Caco-2 (cell line): ENCODE data around the gene COX7A2. TPM values are rescaled to one million over a fixed set of nuclear protein-coding genes. Genes with fewer than 3 reads are reported as not detected.

Experiments used
- BruUV-seq: library from RNA; stranded (reverse); fragments of 400-500 nt; replicated peaks from 2 replicates; lab custom pipeline; 2021; lab: Mats Ljungman, UMichigan
- CTCF ChIA-PET: fragments of 300-600 bp; sonication (Branson Sonifier 250); formaldehyde crosslinking; loops from one replicate; lab custom pipeline; 2022; ENCODE audit warnings: antibody characterized with exemption; lab: Charles Lee
- POLR2A ChIA-PET: fragments of 300-600 bp; sonication (Branson Sonifier 250); formaldehyde crosslinking; loops from one replicate; lab custom pipeline; 2022; ENCODE audit warnings: antibody characterized with exemption; lab: Charles Lee
- DNase-seq, 2 experiments: peaks; one replicate each; pipeline versions ENCODE4 v3.0.0 to v3.0.0-alpha.2; 2020 to 2022
- H3K27me3 ChIP-seq: replicated peaks from 2 replicates; pipeline ENCODE4 v1.6.0; 2011; ENCODE audit warnings: low read length; ENCODE audit not compliant: control insufficient read depth, insufficient read depth
- H3K36me3 ChIP-seq: 2 replicates; pipeline ENCODE4 v1.5.1; 2011; ENCODE audit warnings: low read length; ENCODE audit not compliant: control insufficient read depth, insufficient read depth
- H3K4me1 ChIP-seq: fragments of 250-450 bp; sonication (Bioruptor Pico); 2 replicates; pipeline ENCODE4 v1.5.1; 2020; ENCODE audit warnings: mild to moderate bottlenecking
- H3K4me3 ChIP-seq: 2 replicates; pipeline ENCODE4 v1.5.1; 2011; ENCODE audit warnings: low read depth, mild to moderate bottlenecking, control low read depth, low read length
- H3K9me3 ChIP-seq: fragments of 250-450 bp; sonication (Bioruptor Pico); 2 replicates; pipeline ENCODE4 v1.5.1; 2020; ENCODE audit warnings: mild to moderate bottlenecking, moderate library complexity
- H3K27ac Mint-ChIP-seq: one replicate; pipeline ENCODE4 v1.8.0; 2022; ENCODE audit warnings: mixed read lengths; ENCODE audit not compliant: unreplicated experiment
- H3K27me3 Mint-ChIP-seq: one replicate; pipeline ENCODE4 v1.8.0; 2022; ENCODE audit warnings: mixed read lengths; ENCODE audit not compliant: insufficient read depth, unreplicated experiment
- H3K36me3 Mint-ChIP-seq: one replicate; pipeline ENCODE4 v1.8.0; 2022; ENCODE audit warnings: mild to moderate bottlenecking, mixed read lengths; ENCODE audit not compliant: insufficient read depth, unreplicated experiment
- H3K4me1 Mint-ChIP-seq: one replicate; pipeline ENCODE4 v1.8.0; 2022; ENCODE audit warnings: low read depth, mixed read lengths; ENCODE audit not compliant: unreplicated experiment
- H3K4me3 Mint-ChIP-seq: one replicate; pipeline ENCODE4 v1.8.0; 2022; ENCODE audit warnings: mild to moderate bottlenecking, moderate library complexity, mixed read lengths; ENCODE audit not compliant: unreplicated experiment
- H3K9me3 Mint-ChIP-seq: one replicate; pipeline ENCODE4 v1.8.0; 2022; ENCODE audit warnings: mixed read lengths; ENCODE audit not compliant: unreplicated experiment
- intact Hi-C: fragments of 100-400 bp; cut with micrococcal nuclease; formaldehyde crosslinking; loops from one replicate; pipeline ENCODE4 v1.10.0; 2022; ENCODE audit not compliant: unreplicated experiment
- total RNA-seq: library from RNA; stranded (reverse); gene quantifications from 2 replicates; pipeline ENCODE4 v1.2.3, GENCODE V29; 2022
- TF ChIP-seq, protein P1 (sequence below), 2 experiments: fragments of 200-600 bp in 1 of 2; IDR thresholded peaks; 1 replicate in 1 of 2; 2 replicates in 1 of 2; pipeline versions ENCODE4 v1.5.1 to v1.8.0; 2011 to 2022; ENCODE audit warnings: antibody characterized with exemption in 1 of 2, control low read depth in 1 of 2, inconsistent platforms in 1 of 2, low read depth in 1 of 2, low read length in 1 of 2, mild to moderate bottlenecking in 1 of 2, moderate library complexity in 1 of 2; ENCODE audit not compliant: insufficient read depth in 1 of 2, severe bottlenecking in 1 of 2, unreplicated experiment in 1 of 2

Gene COX7A2
- total RNA-seq, 1 experiment from 2014 or later: 381 TPM

DNA sequence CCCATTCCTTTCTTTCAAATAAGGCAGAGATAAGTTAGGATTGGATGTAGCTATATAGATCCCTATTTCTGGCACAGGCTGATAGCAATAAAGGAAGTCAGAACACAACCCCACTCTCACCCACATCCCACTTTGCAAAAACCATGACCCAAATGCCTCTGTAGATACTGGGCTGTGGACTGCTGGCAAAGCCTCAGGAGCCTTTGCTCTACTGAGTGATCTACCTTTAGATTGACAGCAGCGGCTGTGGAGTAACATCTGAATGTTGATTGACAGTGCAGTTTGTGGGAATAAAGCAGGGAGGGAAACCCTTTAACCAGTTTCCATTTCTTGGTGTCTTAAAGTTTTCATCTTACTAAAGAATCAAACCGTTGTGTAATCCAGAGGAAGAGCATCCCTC lies 47.7 kb upstream of the COX7A2 start:
- H3K36me3 ChIP-seq: no peaks in the 10 kb centered on the region
- ChIA-PET CTCF (no interaction called here), POLR2A (no interaction called here)
- no peaks in the 10 kb centered on the region; the same call in 1 of the 2 replicates for H3K4me1 ChIP-seq
- H3K27ac Mint-ChIP-seq: no peak overlapping the region
- H3K9me3 Mint-ChIP-seq: no peaks in the 10 kb centered on the region
- H3K27me3 ChIP-seq: no peaks in the 10 kb centered on the region
- TF ChIP-seq, protein P1, sequence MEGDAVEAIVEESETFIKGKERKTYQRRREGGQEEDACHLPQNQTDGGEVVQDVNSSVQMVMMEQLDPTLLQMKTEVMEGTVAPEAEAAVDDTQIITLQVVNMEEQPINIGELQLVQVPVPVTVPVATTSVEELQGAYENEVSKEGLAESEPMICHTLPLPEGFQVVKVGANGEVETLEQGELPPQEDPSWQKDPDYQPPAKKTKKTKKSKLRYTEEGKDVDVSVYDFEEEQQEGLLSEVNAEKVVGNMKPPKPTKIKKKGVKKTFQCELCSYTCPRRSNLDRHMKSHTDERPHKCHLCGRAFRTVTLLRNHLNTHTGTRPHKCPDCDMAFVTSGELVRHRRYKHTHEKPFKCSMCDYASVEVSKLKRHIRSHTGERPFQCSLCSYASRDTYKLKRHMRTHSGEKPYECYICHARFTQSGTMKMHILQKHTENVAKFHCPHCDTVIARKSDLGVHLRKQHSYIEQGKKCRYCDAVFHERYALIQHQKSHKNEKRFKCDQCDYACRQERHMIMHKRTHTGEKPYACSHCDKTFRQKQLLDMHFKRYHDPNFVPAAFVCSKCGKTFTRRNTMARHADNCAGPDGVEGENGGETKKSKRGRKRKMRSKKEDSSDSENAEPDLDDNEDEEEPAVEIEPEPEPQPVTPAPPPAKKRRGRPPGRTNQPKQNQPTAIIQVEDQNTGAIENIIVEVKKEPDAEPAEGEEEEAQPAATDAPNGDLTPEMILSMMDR (IDR thresholded peaks at IDR 0.05; ENCODE audit: insufficient read depth in 1 of 2, low read depth in 1 of 2, low read length in 1 of 2, severe bottlenecking in 1 of 2, unreplicated experiment in 1 of 2): no peak
- intact Hi-C loops: no loop called here
- no peaks in the 10 kb centered on the region for H3K4me1 Mint-ChIP-seq
- H3K27me3 Mint-ChIP-seq: peaks cover 3% of the 10 kb centered on the region
- no TSS peak for BruUV-seq
- DNase-seq: no peak
- H3K36me3 Mint-ChIP-seq: no peaks in the 10 kb centered on the region
- H3K4me3 Mint-ChIP-seq: no peak overlapping the region
- H3K9me3 ChIP-seq: no peaks in the 10 kb centered on the region
- H3K4me3 ChIP-seq: no peak overlapping the region

DNA sequence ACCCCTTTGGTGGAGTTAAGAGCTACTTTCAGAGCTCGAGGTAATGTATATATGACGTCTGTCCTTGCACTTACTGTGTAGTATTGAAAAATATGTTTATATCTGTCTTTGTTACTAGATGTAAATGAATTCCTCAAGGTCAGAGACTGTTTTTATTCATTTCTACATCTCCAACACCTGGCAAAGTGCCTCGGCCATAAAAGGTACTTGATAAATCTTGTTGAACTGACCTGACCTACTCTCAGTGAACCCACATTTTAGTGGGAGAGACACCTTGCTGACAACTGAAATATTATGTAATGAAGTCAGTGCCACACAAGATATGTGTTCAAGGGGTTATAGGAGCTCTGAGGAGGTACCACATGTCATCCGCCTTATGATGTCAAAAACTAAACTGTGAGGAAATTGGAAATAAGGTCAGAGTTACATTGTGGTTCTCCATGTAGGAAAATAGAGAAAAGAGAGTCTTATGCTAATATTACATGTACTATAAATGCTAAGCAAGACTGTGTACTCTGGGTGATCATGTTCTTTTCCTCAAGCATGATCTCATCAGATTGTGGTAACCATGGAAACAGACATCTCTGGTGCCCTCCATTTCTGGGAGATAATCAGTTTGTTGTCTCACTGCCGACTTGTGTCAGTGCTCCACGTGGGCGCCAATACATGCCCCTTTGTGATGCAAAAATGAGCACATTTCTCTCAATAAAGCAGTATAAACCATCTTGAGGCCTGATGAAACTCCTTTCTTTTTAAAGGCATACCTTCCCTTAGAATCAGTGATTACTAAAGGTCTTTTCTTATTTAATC lies 46.7 kb upstream of the COX7A2 start:
- intact Hi-C loops: no loop called here
- no peak overlapping the region for H3K4me3 Mint-ChIP-seq
- BruUV-seq: no TSS peak
- Histone ChIP-seq H3K9me3 (no peaks in the 10 kb centered on the region), H3K4me1 (no peaks in the 10 kb centered on the region; the same call in 1 of the 2 replicates), H3K27me3 (no peaks in the 10 kb centered on the region), H3K4me3 (no peak overlapping the region), H3K36me3 (no peaks in the 10 kb centered on the region)
- H3K9me3 Mint-ChIP-seq: no peaks in the 10 kb centered on the region
- POLR2A ChIA-PET: no interaction called here
- no peaks in the 10 kb centered on the region for H3K36me3 Mint-ChIP-seq
- peaks cover 3% of the 10 kb centered on the region for H3K27me3 Mint-ChIP-seq
- no peaks in the 10 kb centered on the region for H3K4me1 Mint-ChIP-seq
- TF ChIP-seq, protein P1 (IDR thresholded peaks at IDR 0.05; ENCODE audit: insufficient read depth in 1 of 2, low read depth in 1 of 2, low read length in 1 of 2, severe bottlenecking in 1 of 2, unreplicated experiment in 1 of 2): no peak
- no peak for DNase-seq
- CTCF ChIA-PET: no interaction called here
- H3K27ac Mint-ChIP-seq: no peak overlapping the region

DNA sequence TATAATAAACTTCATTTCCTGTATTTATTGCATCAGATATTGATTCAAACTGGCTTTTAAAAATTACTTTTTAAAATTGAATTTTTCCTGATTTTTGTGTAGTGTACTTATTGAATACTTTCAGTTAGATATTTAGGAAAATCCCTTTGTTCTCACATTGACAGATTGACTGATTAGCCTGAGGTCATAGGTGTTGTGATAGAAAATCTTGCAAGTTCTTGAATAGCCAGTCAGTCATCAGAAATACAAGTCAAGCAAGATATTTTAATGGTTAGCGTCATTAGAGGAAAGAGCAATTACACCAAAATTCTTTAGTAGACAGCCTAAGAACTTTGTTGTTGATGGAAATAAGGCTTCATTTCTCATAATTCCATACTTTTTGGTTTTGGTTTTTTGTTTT lies 44.4 kb upstream of the COX7A2 start:
- TF ChIP-seq, protein P1 (IDR thresholded peaks at IDR 0.05; ENCODE audit: insufficient read depth in 1 of 2, low read depth in 1 of 2, low read length in 1 of 2, severe bottlenecking in 1 of 2, unreplicated experiment in 1 of 2): no peak
- Histone ChIP-seq H3K9me3 (no peaks in the 10 kb centered on the region), H3K4me1 (no peaks in the 10 kb centered on the region; the same call in 1 of the 2 replicates), H3K4me3 (no peak overlapping the region), H3K27me3 (no peaks in the 10 kb centered on the region), H3K36me3 (no peaks in the 10 kb centered on the region)
- intact Hi-C loops: no loop called here
- H3K4me3 Mint-ChIP-seq: no peak overlapping the region
- H3K9me3 Mint-ChIP-seq: no peaks in the 10 kb centered on the region
- POLR2A ChIA-PET: no interaction called here
- peaks cover 3% of the 10 kb centered on the region for H3K27me3 Mint-ChIP-seq
- no peaks in the 10 kb centered on the region for H3K36me3 Mint-ChIP-seq
- BruUV-seq: no TSS peak
- H3K4me1 Mint-ChIP-seq: no peaks in the 10 kb centered on the region
- H3K27ac Mint-ChIP-seq: no peak overlapping the region
- CTCF ChIA-PET: no interaction called here
- DNase-seq: no peak
